Endothelial cell of hepatic sinusoid (primary cell): ENCODE data around the gene PLCD1.
"Not testable (repeated sequence)": the region's sequence is repeated elsewhere in the genome, so short reads cannot be mapped to it uniquely, and the experiment has no call there.

ENCODE experiments used
- in situ Hi-C: cut with HindIII; loops from 2 replicates; pipeline ENCODE4 v1.10.0; 2017; ENCODE audit warnings: low sequenced_read_pairs

PLCD1 gene

DNA sequence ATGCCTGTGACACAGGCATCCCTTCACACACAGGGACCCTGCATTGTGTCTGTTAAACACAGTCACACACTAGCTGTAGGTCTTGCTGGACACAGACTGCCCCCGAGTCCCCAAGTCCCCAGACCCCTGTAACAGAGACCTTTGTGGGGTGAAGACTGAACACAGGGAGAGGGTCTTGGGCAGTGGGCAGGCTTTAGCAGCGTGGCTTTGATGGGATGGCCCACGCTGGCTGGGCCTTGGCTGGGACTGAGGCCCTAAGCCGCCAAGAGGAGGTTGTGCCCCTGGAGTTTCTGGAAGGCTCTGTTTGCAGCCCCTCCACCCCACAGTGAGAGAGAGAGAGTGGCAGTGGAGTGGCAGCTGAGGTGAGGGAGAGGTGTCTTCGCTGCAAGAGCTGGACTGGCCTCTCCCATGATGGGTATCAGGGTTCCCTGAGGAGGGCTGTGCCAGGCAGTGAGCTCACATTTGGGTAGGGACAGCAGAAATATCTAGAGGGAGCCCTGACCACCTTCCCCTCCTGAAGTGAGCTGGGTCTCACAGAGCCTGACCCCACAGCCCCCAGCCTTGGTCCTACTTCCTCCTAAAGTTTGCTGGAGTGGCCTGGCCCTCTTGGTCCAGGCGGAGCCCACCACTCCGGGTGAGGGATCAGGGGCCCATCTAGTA lies 39.5 kb downstream of the PLCD1 start:
- in situ Hi-C loops, result no loop called here

DNA sequence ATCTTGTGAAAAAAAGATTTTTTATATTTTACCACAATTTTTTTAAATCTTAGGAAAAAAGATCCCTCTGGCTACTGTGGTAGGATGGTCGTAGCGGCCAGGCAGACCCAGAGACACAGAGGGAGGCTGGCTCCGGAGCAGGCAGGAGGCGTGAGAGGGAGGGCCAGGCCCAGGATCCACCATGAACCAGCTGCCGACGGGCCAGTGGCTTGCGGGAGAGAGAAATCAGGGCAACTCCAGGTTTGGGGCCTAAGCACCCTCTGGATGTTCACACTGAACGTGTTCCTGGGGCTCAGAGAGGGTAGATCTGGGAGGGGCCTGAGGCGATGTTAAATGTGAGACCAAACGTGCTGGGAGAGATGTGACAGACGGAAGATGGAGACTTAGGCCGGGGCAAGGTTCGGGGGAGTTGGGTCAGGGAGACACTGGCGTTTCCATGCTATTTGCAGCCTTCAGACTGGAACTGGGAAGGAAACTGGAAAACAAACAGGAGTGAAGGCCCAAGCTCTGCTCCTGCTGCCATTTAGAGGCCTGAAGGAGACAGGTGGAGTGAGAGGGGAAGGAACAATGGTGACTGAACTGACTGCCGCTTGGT lies 40.4 kb downstream of the PLCD1 start:
- in situ Hi-C loops, result no loop called here

DNA sequence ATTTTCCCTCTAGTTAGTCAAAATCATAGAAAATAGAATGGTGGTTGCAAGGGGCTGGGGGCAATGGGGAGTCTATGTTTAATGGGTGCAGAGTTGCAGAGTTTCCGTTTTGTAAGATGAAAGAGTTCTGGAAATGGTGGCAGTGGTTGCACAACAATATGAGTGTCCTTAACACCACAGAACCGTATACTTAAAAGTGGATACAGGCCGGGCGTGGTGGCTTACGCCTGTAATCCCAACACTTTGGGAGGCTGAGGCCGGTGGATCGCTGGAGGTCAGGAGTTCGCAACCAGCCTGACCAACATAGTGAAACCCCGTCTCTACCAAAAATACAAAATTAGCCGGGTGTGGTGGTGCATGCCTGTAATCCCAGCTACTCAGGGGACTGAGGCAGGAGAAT lies 41.1 kb downstream of the PLCD1 start:
- in situ Hi-C loops, result not testable (repeated sequence)

DNA sequence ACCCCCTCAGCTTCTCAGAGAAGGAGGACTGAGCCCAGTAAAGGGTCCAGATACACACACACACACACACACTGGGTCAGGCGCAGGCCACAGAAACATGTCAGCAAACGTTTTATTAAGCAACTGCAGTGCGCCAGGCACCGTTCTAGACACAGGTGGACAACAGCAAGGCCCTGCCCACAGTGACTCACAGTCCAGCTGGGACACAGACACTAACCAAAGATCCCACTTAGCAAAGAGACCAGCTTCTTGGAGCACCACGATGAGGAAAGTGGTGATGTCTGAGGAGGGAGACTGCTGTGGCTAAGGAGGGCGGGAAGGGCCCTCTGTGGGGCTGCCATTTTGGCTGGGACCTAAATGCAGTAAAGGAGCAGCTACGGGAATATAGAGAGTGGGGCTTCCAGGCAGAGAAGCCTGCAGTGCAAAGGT lies 41.7 kb downstream of the PLCD1 start:
- in situ Hi-C loops, result no loop called here

DNA sequence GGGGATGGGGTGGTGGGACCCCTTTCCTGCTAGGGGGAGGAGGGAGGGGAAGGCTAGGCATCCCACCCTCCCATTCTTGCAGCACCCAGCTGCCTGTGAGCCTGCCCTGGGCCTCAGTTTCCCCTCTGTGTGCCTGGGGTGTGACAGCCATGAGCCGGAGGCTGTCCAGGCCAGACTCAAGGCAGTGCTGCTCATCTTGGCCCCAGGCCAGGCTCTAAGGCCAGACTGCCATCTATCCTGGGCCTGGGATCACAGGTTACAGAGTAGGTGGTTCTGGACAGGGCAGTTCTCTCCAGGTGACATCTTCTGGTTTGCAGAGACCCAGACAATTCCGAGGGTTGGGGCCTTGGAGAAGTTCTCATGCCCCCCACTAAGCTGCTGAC lies 42.1 kb downstream of the PLCD1 start:
- in situ Hi-C loops, result no loop called here

DNA sequence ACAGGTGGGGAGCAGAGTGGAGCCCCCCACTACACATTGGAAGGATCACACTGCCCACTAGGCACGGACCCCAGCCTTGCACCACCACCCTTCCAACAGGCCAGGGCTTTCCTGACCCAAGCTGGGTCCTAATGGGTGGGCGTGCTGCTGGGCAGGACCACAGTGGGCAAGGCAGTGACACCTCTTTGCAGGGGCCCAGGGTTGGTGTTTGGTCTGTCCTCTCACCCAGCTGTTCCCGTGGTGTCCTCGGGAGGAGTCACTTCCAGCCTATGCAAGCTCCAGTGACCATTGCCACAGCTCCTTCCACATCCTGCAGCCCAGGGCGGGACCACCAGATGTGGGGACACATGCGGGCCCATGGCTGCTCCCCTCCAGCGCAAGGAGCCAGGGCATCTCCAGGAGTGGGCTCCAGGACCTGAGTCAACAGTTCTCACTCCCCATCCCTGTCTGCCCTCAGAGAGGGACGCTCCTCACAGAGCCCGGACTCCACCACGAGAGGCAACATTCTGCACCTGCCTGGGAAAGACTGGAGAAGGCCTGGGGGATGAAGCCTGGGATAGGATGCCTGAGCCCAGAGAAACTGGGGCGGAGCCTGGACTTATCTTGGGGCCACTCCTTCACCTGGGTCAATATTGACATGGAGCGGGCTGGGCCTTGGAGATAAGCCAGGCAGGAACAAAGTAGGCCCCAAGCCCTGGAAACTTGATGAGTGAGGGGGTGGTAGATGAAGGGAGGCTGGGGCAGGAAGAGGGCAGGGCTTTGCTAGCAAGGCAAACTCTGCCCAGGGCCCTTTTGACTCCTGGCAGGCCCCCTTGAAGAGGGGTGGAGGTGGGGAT lies 42.7 kb downstream of the PLCD1 start:
- in situ Hi-C loops, result no loop called here

DNA sequence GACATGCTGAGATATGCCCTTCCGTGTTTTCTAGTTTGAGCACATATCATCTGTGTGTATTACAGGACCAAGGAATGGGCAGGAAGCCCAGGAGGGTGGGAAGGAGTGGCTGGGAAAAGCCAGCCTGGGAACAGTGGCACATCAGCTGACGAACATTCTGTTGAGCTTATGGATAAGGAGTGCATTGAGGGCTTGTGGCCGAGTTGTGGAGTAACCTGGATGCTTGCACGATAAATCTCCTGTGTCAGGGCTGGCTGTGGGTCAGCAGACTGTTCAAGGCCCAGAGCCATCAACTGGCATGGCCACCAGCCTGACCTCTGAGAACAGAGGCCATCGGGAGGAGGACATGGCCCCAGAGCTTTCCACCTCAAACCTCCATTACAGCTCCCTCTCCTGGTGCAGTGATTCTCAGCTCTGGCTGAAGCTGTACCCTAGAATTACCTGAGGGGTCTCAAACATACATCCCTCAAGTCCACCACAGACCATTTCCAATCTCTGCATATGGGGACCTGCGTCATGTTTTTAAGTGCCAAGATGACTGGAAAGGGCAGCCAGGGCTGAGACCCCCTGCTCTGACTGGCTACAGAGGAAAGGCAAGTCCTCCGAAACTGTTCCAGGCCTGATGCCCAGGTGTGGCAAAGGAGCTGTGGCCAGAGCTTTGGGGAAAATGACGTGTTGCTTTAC lies 43.7 kb downstream of the PLCD1 start:
- in situ Hi-C loops, result no loop called here

DNA sequence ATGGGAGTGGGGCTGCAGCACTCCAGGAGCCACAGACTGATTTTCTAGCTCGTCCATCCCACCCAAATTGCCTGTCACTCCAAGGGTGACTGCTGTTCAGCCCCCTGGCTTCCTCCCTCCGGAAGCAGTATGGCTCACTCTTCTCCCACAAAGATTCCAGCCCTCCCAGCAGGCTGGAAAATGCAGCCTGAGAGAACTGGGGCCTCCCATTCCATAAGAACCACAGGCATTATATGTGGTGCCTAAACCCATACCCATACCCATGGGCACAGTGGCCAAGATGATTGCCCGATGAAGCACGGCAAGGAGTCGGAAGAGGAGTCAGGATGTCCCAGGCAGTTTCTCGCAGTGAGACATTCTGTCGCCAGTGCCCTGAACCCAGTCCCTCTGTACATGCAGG lies 44.8 kb downstream of the PLCD1 start:
- in situ Hi-C loops, result no loop called here

DNA sequence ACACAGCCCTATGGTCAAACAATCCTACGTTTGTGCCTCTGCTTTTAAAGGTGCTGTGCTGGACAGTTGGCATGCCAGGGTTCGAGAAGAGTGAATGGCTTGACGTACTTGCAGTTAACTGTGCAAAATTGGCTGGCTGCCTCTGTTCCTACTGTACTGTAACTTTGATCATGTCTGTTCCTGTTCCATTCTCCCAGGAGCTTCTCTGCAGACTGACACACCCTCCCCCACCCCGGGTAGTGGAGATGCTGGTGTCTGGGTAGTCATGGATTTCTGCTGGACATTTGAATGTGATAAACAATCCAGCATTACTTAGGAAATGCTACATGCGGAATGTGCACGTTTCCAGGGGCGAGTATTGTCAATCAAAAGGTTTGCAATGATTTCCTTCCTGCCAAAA lies 45.4 kb downstream of the PLCD1 start:
- in situ Hi-C loops, result no loop called here

DNA sequence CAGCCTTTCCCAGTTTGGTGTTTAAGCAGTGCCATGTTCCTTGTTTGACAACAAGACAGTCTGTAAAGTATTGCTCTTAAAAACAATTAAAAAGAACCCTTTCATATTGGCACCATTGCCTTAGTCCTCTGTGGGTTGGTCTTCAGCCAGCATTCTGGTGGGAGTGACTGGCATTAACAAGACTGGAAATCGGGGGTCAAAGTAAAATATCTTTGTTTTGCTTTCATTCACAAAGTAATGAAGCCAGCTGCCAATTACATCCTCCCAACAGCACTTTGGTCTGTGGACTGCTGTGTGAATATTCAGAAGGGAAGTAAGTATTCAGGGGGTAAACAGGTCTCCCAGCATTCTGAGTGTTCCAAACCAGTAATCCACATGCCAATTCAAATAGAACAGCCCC lies 47.1 kb downstream of the PLCD1 start:
- in situ Hi-C loops, result no loop called here

DNA sequence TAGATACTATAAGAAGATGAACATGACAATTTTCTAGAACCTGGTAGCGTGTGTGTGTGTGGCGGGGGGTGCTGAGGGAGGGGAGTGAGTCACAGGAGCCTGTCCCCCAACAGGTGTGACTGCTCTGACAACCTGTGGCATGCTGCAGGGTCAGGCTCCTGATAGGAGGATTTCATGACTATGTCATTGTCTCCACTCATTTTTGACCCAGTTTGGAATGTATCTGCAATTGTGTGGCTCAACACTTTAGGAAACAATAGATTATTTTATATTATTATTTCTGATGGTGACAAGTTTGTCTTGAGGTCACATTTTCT lies 48.1 kb downstream of the PLCD1 start:
- in situ Hi-C loops, result no loop called here

DNA sequence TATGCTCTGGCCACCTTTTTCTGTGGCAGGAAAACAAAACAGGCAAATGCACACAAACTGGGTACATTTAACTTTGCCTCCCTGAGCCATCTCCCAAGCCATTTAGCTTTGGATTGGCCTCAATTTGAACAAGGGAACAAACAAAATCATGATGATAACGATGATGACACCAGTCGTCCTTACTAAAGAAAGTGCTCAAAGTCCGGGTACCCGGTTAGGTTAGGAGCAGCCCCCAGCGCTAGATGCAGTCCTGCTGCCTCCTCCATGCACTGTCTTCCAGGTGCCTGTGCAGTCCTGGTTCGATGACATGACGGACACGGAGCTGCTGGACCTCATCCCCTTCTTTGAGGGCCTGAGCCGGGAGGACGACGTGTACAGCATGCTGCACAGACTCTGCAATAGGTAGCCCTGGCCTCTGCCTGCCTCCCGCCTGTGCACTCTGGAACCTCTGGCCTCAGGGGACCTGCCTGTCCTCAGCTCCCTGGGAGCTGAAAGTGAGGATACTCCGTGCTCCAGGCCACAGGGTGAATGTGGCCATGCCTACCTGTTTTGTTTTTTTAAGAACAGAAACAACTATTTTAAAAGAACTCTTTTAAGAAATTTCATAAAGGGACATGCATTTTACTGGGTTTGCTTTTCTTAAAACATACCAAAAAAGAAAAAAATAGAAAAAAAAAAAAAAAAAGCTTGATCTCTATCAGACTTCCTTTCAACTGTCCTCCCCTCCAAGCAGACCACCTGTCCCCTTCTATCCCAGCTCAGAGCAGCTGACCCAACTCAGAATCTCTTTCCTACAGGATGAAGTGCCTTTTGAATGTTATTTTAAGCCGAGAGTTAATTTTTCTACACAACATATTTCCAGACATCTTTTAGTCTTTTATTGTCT lies 48.7 kb downstream of the PLCD1 start:
- in situ Hi-C loops, result no loop called here

DNA sequence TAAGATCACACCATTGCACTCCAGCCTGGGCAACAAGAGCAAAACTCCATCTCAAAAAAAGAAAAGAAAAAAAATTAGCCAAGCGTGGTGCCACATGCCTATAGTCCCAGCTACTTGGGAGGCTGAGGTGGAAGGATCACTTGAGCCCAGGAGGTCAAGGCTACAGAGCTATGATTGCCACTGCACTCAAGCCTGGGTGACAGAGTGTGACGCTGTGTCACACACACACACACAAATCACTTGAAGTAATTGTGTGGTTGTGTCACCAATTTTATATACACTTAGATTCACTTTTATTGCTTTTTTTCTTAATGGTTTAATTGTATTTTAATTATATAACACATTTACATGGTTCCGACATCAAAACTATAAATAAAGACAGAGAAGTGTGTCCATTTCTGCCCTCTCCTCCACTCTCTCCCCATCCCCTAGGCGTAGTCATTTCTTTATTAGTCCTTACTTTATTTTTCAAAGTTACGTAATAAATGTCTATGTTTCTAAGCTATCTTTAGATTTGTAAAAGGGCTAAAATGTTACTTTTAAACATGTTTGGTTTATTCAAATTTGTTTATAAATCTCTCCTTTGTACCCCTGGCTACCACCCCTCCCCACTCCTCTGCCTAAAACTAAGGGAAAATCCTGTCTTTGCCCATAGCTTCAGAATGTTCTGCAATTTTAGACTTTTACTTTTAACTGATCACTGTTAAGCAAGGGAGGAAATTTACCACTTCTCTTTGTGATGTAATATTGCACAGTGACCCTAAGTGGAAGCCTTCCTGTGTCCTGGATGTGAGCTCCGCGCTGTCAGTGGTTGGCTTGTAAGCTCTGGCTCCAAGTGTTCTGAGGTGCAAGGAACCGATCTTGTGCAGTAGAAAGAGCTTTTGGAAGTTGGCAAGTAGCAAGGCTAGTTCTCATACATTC lies 49.6 kb downstream of the PLCD1 start:
- in situ Hi-C loops, result no loop called here

DNA sequence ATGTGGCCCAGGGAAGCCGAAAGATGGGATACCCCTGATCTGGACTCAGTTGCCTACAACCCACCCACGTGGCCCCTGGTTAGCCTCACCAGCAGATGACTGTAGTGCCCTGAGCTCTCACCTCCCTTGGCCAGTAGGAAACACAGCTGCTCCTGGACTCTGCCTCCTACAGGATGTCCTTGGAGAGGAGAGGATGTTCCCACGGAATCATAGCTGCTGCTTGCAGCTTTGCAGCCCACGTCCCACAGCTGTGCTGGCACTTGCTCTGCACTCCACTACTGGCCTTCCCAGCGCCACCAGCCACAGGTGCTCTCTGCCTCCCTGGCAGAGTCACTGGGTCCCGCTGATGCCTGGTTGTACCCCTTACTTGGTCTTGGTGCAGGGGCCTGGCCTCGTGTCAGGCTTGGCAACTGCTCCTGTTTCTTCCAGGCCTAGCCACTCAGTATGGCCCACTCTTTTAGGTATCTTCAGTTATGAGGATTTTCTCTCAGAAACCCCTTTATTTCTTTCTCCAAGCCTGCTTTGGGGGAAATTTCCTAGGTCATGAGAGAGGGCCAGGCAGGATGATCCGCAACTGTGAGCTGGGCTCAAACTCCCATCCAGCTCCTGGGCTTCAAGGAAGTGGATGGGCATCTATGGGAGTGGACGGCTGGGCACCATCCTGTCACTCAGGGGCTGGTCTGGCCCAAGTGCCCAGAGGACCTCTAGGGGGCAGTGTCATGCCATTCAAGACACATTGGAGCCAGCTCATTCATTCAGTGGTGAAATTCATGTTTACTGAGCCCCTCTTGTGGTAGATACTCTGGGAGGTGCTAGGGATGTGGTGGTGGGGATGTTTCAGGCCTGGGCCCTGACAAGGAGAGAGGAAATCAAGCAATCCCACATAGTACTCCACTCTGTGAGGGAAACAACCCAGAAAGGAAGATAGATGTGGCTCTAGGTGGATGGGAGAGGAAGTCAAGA lies 55.0 kb downstream of the PLCD1 start:
- in situ Hi-C loops, result no loop called here

DNA sequence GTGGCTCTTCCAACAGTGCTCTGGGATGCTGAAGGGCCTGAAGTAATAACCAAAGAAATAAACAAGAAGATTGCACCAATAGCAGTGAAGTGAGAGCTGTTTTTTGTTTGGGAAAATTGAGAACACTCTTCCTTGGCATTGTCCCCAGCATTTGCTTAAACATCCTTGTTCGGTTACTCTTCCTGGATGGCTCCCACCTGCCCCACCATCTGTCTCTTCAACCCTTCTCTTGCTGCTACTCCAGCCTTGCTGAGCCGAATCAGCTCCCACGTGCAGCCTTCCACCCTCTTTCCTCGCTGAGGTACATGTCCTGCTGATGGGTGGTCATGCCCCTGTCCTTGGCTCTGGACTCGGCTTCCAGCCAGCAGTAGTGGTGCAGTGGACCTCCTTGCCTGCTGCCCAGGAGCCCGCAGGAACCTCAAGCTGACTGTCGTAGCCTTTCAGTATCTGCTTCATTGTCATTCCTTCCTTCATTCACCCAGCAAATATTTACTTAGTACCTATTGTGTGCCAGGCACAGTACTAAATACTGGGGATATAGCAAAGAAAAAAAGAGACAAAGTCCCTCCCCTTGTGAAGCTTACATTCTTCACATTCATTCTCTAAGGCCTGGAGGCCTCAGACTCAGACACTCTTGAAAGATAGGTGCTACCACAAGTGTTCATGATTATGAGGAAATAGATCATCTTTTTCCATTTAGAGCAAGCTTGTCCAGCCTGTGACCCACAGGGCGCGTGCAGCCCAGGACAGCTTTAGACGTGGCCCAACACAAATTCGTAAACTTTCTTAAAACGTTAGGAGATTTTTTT lies 56.0 kb downstream of the PLCD1 start:
- in situ Hi-C loops, result no loop called here

DNA sequence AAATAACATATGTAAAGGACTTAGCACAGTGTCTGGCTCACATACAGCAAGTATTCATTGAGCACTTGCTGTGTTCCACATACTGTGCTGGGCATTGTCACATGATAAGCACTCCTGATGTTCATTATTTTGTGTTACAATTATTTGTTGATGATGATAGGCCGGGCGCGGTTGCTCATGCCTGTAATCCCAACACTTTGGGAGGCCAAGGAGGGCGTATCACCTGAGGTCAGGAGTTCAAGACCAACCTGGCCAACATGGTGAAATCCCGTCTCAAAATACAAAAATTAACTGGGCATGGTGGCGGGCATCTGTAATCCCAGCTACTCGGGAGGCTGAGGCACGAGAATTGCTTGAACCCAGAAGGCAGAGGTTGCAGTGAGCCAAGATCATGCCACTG lies 57.4 kb downstream of the PLCD1 start:
- in situ Hi-C loops, result not testable (repeated sequence)

DNA sequence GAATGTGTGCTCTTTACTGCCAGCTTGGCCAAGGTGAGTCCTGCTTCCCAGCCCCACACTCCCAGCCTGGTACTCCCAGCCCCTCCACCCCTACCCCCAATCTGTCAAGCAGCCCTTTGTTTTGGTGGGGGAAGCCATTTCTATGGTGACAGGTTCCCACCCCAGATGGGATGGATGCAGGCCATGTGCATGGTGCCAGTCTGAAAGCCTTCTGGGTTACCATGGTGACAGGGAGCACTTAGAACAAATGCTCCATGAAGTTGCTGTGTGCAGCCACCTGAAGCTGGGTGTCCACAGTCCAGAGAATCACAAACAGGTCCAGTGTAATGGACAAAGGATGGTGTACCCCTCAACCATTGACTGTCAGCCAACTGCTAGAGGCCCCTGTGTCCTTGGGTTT lies 58.0 kb downstream of the PLCD1 start:
- in situ Hi-C loops, result no loop called here

DNA sequence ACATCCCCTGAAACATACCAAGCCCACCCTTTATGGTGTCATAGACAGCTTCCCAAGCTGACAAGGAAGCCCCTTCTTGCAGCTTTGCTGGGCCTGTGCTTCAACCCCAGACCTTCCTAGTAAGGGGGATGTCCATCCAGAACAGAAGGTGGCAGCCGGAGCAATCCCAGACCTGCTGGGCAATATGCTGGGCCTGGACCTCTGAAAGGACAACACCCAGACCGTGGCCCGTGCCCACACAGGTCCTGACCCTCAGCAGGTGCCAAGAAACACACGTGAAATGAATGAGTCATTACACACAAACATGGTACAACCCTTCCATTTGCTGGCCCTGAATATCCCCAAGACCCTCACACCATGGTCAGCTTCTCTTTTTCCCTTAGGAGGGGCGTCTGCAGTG lies 58.6 kb downstream of the PLCD1 start:
- in situ Hi-C loops, result no loop called here
